ENCODE data around the gene LCAT.

The LCAT gene, protein sequence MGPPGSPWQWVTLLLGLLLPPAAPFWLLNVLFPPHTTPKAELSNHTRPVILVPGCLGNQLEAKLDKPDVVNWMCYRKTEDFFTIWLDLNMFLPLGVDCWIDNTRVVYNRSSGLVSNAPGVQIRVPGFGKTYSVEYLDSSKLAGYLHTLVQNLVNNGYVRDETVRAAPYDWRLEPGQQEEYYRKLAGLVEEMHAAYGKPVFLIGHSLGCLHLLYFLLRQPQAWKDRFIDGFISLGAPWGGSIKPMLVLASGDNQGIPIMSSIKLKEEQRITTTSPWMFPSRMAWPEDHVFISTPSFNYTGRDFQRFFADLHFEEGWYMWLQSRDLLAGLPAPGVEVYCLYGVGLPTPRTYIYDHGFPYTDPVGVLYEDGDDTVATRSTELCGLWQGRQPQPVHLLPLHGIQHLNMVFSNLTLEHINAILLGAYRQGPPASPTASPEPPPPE

DNA sequence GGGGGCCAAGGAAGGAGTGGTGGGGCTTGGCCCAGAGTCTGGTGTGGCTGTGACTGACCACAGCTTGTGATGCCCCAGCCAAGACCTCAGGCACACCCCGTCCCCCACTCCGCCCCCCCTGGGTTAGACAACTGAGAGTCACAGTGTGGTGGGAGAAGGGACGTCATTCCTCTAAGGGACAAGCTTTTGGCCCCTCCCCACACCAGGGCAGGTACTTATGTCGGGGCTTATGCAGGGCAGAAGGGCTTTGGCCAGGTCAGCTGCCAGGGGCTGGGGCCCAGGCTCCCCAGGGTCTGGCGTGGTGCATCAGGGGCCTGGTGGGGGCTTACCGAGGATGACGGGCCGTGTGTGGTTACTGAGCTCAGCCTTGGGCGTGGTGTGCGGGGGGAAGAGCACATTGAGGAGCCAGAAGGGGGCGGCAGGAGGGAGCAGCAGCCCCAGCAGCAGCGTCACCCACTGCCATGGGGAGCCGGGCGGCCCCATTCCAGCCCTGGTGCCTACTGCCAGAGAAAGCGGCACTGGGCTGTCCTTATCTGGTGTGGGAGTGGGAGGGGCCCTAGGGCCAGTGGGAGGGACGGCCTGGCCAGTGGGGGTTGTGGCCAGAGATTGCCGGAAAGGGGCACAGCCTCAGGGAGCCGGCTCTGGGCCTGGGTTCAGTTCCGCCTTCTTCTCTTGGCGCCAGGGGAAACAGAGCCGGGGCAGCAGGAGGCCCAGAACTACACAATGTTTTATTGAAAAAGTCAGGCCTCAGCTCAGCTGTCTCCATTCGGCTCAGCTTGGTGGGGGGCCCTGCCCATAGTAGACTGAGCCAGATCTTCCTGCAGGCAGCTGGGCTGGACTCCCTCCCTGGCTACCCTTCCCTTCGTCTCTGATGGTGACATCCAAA lies at the start of gene LCAT:
Gene LCAT, minus strand, starts transcription at position 502 of the 886 bp plus-strand sequence. Its CDS starts 19 bp downstream, at position 483.
- peak; percentile 10 for DNase-seq (ENCODE audit: extremely low read depth, insufficient read length)
- Histone ChIP-seq H3K27me3 (replicated peaks; ENCODE audit: control insufficient read depth, insufficient read depth, low read length) (no peaks in the 10 kb centered on the region), H3K36me3 (ENCODE audit: control insufficient read depth, insufficient read depth, low read length) (peaks cover 48% of the 10 kb centered on the region), H3K4me3 (replicated peaks; ENCODE audit: low read depth, low read length) (no peak within 1 kb of the TSS)
- TF ChIP-seq, protein P1, sequence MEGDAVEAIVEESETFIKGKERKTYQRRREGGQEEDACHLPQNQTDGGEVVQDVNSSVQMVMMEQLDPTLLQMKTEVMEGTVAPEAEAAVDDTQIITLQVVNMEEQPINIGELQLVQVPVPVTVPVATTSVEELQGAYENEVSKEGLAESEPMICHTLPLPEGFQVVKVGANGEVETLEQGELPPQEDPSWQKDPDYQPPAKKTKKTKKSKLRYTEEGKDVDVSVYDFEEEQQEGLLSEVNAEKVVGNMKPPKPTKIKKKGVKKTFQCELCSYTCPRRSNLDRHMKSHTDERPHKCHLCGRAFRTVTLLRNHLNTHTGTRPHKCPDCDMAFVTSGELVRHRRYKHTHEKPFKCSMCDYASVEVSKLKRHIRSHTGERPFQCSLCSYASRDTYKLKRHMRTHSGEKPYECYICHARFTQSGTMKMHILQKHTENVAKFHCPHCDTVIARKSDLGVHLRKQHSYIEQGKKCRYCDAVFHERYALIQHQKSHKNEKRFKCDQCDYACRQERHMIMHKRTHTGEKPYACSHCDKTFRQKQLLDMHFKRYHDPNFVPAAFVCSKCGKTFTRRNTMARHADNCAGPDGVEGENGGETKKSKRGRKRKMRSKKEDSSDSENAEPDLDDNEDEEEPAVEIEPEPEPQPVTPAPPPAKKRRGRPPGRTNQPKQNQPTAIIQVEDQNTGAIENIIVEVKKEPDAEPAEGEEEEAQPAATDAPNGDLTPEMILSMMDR (IDR thresholded peaks at IDR 0.05; ENCODE audit: insufficient read depth, low read length, poor library complexity, severe bottlenecking), result no peak

DNA sequence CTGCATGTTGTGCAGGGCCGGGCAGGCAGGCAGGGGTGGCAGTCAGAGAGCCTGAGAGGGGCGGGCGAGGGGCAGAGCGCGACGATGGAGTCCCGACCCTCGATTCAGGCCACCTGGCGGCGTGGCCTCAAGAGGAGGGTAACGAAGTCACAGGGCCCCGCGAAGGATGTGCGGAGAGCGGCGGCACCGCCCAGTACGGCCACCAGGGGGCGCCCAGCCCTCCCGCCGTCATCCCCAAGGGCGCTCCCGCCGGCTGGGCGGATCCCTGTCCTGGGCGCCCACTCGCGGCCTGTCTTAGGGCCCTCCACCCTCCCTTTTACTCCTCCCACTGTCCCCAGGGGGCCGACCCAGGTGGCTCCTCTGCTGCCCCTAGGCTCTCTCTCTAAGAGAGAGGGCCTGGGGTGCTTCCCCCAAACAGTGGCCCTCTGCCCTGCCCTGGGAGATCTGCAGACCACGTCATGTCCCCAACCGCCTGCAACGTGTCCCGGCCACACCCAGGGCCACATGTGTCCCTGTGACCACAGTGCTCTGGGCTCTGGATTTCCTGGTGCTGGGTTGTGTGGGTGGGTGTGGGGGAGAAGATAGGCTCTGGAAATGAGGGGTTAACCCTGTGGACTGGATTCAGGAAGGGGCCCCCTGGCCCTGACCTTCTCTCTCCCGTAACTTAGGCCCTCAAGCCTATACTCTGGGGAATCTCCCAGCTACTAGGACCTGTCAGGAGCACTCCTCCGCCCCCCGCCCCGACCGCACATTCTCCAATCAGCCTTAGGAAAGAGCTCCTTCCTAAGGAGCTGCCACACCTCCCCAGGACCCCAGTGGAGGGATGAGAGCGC lies 49.5 kb upstream of the LCAT start:
- TF ChIP-seq, protein P1 (IDR thresholded peaks at IDR 0.05; ENCODE audit: insufficient read depth, low read length, poor library complexity, severe bottlenecking), result peak; percentile 90
- Histone ChIP-seq H3K4me3 (replicated peaks; ENCODE audit: low read depth, low read length) (peak overlapping the region; percentile 24; the same call in 1 of the 2 replicates), H3K27me3 (replicated peaks; ENCODE audit: control insufficient read depth, insufficient read depth, low read length) (no peaks in the 10 kb centered on the region), H3K36me3 (ENCODE audit: control insufficient read depth, insufficient read depth, low read length) (no peaks in the 10 kb centered on the region)
- DNase-seq (ENCODE audit: extremely low read depth, insufficient read length), result peak; percentile 93

DNA sequence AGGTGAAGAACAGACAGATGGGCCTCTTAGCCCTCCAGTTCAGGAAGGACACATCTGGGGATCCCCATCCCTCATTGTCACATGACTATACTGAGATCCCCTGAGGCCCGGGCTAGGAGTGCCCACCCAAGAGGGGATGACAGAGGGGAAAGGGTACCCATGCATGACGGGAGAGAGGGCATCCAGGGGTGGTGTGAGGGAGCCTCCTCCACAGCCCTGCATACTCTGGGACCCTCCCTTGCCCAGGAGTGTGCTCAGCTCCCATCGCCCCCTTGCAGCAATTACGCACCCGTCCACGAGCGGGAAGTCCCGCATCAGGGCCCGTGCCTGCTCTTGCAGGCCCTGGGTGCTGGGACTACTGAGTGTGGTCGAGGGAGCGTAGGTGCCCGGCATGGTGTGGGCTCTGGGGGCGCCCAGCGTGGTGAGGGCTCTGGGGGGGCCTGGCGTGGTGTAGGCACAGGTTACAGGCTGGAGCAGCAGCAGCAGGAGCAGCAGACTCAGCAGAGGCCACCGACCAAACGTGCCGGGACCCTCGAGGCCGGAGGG lies 48.8 kb upstream of the LCAT start:
- Histone ChIP-seq H3K4me3 (replicated peaks; ENCODE audit: low read depth, low read length) (no peak overlapping the region), H3K27me3 (replicated peaks; ENCODE audit: control insufficient read depth, insufficient read depth, low read length) (no peaks in the 10 kb centered on the region), H3K36me3 (ENCODE audit: control insufficient read depth, insufficient read depth, low read length) (no peaks in the 10 kb centered on the region)
- DNase-seq (ENCODE audit: extremely low read depth, insufficient read length), result no peak
- TF ChIP-seq, protein P1 (IDR thresholded peaks at IDR 0.05; ENCODE audit: insufficient read depth, low read length, poor library complexity, severe bottlenecking), result no peak

DNA sequence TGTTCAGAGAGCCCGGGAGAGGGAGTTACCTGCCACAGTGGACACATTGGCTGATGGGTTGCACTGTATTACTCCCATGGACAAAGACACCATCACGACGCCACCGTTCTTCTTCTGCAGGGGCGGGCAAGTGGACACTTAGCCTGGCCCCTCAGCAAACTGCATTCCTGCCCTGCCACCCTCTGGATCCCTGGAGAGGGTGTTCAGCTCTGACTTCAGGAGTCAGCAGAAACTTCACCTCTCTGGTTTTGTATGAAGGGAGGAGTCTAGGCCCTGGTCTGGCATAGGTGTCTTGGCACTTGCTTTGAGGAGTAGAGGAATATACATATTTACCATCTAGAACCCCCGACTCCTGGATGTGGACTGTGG lies 46.1 kb upstream of the LCAT start:
- TF ChIP-seq, protein P1 (IDR thresholded peaks at IDR 0.05; ENCODE audit: insufficient read depth, low read length, poor library complexity, severe bottlenecking), result no peak
- H3K36me3 ChIP-seq (ENCODE audit: control insufficient read depth, insufficient read depth, low read length), result no peaks in the 10 kb centered on the region

More for the DNA sequence above, 46.1 kb upstream of the LCAT start:
- H3K4me3 ChIP-seq (replicated peaks; ENCODE audit: low read depth, low read length), result no peak overlapping the region
- no peak for DNase-seq (ENCODE audit: extremely low read depth, insufficient read length)
- no peaks in the 10 kb centered on the region for H3K27me3 ChIP-seq (replicated peaks; ENCODE audit: control insufficient read depth, insufficient read depth, low read length)

Data from GM06990 (cell line).